SU-DHL-6 (cell line): ENCODE data around the gene ABCD3.

Source experiments
- H2AFZ ChIP-seq: fragments of 200-600 bp; sonication (generic); 2 replicates; pipeline ENCODE4 v1.6.1; 2014; ENCODE audit warnings: low read depth, mild to moderate bottlenecking, moderate library complexity, mixed read lengths, antibody characterized with exemption, low read length; ENCODE audit not compliant: severe bottlenecking
- H3F3A ChIP-seq: fragments of 200-600 bp; shearing (Covaris generic); 2 replicates; pipeline ENCODE4 v1.6.0; 2016; ENCODE audit warnings: antibody characterized with exemption, mild to moderate bottlenecking; ENCODE audit not compliant: insufficient read depth
- H3K27ac ChIP-seq: fragments of 200-600 bp; sonication (generic); 2 replicates; pipeline ENCODE4 v1.5.1; 2016; ENCODE audit warnings: low read depth, mild to moderate bottlenecking, low read length, moderate library complexity, mixed read lengths
- H3K27me3 ChIP-seq: fragments of 200-600 bp; sonication (generic), shearing (Covaris generic); 2 replicates; pipeline ENCODE4 v1.6.0; 2014; ENCODE audit warnings: mild to moderate bottlenecking, low read length
- H3K36me3 ChIP-seq: fragments of 200-600 bp; sonication (generic); 2 replicates; pipeline ENCODE4 v1.6.1; 2014; ENCODE audit warnings: mild to moderate bottlenecking, low read length, mixed read lengths
- H3K4me2 ChIP-seq: fragments of 300-600, 200-600 bp; shearing (Covaris generic), sonication (generic); 2 replicates; pipeline ENCODE4 v1.6.0; 2014; ENCODE audit warnings: low read length, low read depth, mild to moderate bottlenecking; ENCODE audit not compliant: poor library complexity, severe bottlenecking
- H3K4me3 ChIP-seq: fragments of 200-600 bp; sonication (generic); 2 replicates; pipeline ENCODE4 v1.5.1; 2014; ENCODE audit warnings: antibody characterized with exemption, low read length, mild to moderate bottlenecking, mixed read lengths; ENCODE audit not compliant: insufficient read depth, poor library complexity, severe bottlenecking
- H3K79me2 ChIP-seq: fragments of 200-600 bp; sonication (generic); 2 replicates; pipeline ENCODE4 v1.6.1; 2014; ENCODE audit warnings: mild to moderate bottlenecking, low read length, moderate library complexity; ENCODE audit not compliant: insufficient read depth
- H3K9ac ChIP-seq: fragments of 200-600 bp; sonication (generic); 2 replicates; pipeline ENCODE4 v1.7.0; 2014; ENCODE audit warnings: mild to moderate bottlenecking, low read length
- H3K9me2 ChIP-seq: fragments of 200-600 bp; sonication (generic); replicated peaks from 2 replicates; pipeline ENCODE4 v1.6.1; 2014; ENCODE audit warnings: low read length; ENCODE audit not compliant: insufficient read depth
- H3K9me3 ChIP-seq: fragments of 200-600 bp; sonication (generic); 2 replicates; pipeline ENCODE4 v1.6.1; 2014; ENCODE audit warnings: low read length, mixed read lengths; ENCODE audit not compliant: insufficient read depth
- H4K20me1 ChIP-seq: fragments of 200-600 bp; sonication (generic); 2 replicates; pipeline ENCODE4 v1.6.1; 2014; ENCODE audit warnings: low read depth, mild to moderate bottlenecking, antibody characterized with exemption, low read length, moderate library complexity, mixed read lengths
- EZH2phosphoT487 ChIP-seq: fragments of 200-600 bp; sonication (generic), shearing (Covaris generic); conservative IDR thresholded peaks from 2 replicates; pipeline ENCODE4 v1.6.1; 2018; ENCODE audit warnings: mild to moderate bottlenecking, antibody characterized with exemption, low read length, moderate library complexity, mixed read lengths
- TF ChIP-seq, protein P1 (sequence below): fragments of 200-600 bp; sonication (generic); IDR thresholded peaks from one replicate; pipeline ENCODE4 v1.5.1; 2017; ENCODE audit warnings: antibody characterized with exemption, mild to moderate bottlenecking, low read length, moderate library complexity; ENCODE audit not compliant: insufficient read depth, poor library complexity, severe bottlenecking

The ABCD3 gene

GRCh38 chr1:94501935-94502334 lies 83.7 kb downstream of the ABCD3 start:
- no peaks in the 10 kb centered on the region for H3F3A ChIP-seq
- H3K27ac ChIP-seq: no peak overlapping the region

GRCh38 chr1:94503153-94503552 lies 85.0 kb downstream of the ABCD3 start:
- H3K27me3 ChIP-seq: no peaks in the 10 kb centered on the region
- no peak overlapping the region for H2AFZ ChIP-seq
- H3K9me3 ChIP-seq: no peaks in the 10 kb centered on the region
- H3K4me3 ChIP-seq: no peak overlapping the region
- no peaks in the 10 kb centered on the region for H3F3A ChIP-seq
- TF ChIP-seq, protein P1, sequence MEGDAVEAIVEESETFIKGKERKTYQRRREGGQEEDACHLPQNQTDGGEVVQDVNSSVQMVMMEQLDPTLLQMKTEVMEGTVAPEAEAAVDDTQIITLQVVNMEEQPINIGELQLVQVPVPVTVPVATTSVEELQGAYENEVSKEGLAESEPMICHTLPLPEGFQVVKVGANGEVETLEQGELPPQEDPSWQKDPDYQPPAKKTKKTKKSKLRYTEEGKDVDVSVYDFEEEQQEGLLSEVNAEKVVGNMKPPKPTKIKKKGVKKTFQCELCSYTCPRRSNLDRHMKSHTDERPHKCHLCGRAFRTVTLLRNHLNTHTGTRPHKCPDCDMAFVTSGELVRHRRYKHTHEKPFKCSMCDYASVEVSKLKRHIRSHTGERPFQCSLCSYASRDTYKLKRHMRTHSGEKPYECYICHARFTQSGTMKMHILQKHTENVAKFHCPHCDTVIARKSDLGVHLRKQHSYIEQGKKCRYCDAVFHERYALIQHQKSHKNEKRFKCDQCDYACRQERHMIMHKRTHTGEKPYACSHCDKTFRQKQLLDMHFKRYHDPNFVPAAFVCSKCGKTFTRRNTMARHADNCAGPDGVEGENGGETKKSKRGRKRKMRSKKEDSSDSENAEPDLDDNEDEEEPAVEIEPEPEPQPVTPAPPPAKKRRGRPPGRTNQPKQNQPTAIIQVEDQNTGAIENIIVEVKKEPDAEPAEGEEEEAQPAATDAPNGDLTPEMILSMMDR: no peak
- no peak for TF ChIP-seq EZH2phosphoT487
- H4K20me1 ChIP-seq: no peaks in the 10 kb centered on the region
- no peak overlapping the region for H3K4me2 ChIP-seq
- no peaks in the 10 kb centered on the region for H3K9me2 ChIP-seq
- H3K36me3 ChIP-seq: no peaks in the 10 kb centered on the region; the same call in 1 of the 2 replicates
- H3K27ac ChIP-seq: no peak overlapping the region
- no peaks in the 10 kb centered on the region for H3K79me2 ChIP-seq
- H3K9ac ChIP-seq: no peak overlapping the region

More at GRCh38 chr1:94501935-94502334, 83.7 kb downstream of the ABCD3 start:
- no peaks in the 10 kb centered on the region for H3K9me3 ChIP-seq
- no peak overlapping the region for H3K4me2 ChIP-seq
- no peaks in the 10 kb centered on the region for H4K20me1 ChIP-seq
- H3K4me3 ChIP-seq: no peak overlapping the region
- no peaks in the 10 kb centered on the region for H3K9me2 ChIP-seq
- TF ChIP-seq, protein P1: no peak
- TF ChIP-seq EZH2phosphoT487: no peak
- no peaks in the 10 kb centered on the region for H3K27me3 ChIP-seq
- H3K36me3 ChIP-seq: no peaks in the 10 kb centered on the region; the same call in 1 of the 2 replicates
- no peak overlapping the region for H3K9ac ChIP-seq
- H2AFZ ChIP-seq: no peak overlapping the region
- H3K79me2 ChIP-seq: no peaks in the 10 kb centered on the region

- Histone ChIP-seq H3F3A (no peaks in the 10 kb centered on the region), H4K20me1 (no peaks in the 10 kb centered on the region), H3K9ac (no peak overlapping the region), H3K79me2 (no peaks in the 10 kb centered on the region), H3K27me3 (no peaks in the 10 kb centered on the region), H3K27ac (no peak overlapping the region), H2AFZ (no peak overlapping the region), H3K4me3 (no peak overlapping the region), H3K36me3 (no peaks in the 10 kb centered on the region; the same call in 1 of the 2 replicates), H3K9me3 (no peaks in the 10 kb centered on the region), H3K4me2 (no peak overlapping the region), H3K9me2 (no peaks in the 10 kb centered on the region)
- TF ChIP-seq EZH2phosphoT487: no peak
- TF ChIP-seq, protein P1: no peak
These were observed 86.4 kb downstream of the ABCD3 start for GRCh38 chr1:94504601-94505000.
